Activated CD4-positive, CD25-positive, alpha-beta regulatory T cell (primary cell): Measurements from ENCODE around the gene TUG1.

Experiments
- DNase-seq, 4 experiments: peaks; one replicate each; lab custom pipeline; 2025; lab: John Stamatoyannopoulos, UW

Gene TUG1

DNA sequence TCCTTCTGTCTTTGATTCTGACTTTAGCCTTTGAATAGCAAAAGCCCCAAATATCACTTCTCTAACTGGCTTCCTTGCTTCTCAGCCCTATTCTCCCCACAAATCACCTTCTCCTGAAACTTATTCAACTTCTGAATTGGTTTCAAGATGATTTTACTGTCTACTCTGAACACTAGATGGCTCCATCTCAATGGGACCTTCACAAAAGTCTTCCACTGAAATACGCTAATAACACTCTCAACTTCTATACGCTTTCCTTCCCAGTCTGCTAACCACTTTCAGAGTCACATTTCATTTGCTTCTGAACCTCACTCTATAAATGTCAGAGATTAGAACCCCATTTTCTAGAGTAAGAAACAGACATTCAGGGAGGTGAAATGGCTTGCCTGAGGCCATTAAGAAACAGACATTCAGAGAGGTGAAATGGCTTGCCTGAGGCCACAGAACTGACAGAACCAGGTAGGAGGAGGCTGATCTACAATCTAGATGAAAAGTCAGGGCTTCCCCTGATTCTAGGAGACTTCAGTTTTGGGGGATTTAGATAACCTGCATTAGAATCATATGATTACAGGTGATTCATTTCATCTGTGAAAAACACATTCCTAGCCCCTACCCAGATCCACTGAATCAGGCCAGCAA, 21.1 kb upstream of the TUG1 start:
- no peak for DNase-seq

DNA sequence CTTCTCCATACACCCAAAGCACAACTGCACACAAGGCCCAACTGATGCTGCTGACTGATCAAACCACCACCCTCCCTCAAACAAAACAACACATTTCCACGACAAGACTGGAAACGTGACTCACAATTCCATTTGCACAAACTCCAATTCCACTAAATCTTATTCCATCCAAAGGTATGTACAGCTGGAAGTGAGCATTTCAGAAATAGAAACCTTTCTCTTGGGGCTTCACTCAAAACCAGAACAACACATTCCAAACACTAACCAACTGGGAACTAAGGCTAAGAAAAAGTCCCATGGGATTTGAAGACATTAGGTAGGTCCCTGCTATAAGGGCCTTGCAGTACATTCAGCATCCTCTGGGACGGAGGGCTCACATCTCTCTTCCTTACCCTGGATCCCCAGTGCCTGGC, 20.1 kb upstream of the TUG1 start:
- DNase-seq: no peak

DNA sequence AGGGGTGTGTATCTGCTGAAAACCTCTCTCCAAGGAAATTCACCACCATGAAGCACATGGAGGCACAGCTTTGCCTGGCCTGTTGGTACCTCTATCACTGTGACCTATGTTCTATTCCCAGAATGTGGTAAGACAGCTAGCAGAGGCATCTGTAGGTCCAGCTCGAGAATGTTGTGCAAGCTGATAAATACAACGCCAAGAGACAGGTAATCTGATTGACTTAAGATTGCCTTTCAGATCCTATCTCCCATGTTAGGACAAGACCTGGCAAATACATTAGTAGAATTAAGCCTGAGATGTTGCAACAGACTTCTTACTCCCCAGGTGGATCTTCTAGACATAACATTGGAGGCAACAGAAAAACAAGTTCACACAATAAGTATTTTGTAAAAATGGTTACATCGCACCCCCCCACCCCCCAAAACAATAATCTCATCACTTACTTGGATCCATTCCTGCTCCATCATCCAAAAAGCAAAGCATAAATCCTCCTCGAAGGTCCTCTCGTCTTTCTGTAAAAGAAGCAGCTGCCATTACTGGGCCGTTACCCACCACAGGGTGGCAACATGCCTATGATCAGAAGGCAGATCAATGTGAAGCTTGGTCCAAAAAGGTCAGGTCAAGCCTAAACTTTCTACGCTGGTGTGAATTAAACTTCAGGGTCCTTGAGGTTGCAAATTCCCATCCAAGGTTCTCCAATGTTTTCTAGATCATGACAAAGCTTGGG, 19.0 kb upstream of the TUG1 start:
- no peak for DNase-seq

DNA sequence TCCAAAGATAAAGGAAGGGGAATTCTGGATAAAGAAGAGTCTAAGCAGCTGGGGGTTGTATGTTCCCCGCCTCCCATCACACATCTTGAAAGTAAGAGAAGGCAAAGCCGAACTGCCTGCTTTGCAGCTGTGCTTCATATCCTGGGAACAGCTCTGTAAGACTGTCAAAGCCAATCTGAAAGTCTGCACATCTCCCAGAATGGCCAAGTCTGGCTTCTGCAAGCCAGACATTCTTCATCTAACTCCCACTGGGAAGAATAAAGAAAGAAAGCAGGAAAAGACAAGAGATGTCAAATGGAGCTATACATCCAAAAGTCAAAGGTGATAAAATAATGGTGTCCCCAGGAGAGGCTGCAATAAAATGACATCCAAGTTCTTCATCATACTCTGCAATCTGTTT, 15.9 kb upstream of the TUG1 start:
- no peak for DNase-seq

DNA sequence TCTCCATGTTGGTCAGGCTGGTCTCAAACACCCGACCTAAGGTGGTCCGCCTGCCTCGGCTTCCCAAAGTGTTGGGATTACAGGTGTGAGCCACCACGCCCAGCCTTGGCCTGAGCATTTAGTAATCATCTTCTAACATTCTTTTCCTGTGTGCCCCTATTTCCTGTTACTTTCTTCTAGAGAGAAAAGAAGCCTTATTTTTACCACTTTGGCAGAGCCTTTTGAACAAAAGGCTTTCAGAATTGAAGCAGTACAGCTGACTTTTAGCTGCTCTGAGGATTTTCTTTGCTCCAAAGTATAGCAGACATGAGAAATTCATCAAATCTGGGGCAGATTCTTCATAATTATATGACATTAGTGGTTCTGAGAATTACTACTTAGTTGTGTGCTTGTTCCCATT, 13.9 kb upstream of the TUG1 start:
- no peak for DNase-seq

DNA sequence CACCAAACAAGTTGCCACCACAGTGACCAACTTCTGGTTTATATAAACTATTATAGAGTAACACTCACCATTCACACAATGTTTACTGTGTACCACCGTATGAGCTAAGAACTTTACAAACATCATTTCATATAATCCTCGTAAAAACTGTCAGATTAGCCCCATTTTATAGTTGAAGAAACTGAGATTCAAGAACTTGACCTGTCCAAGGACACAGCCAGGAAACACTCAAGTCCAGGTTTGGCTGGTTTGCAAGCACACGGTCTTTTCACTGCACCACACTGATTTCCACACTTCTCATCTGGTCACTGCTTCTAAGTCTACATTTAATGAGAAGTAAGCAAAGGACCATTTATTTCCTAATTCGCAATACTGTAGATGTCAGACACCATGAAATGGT, 4.2 kb upstream of the TUG1 start:
- no peak for DNase-seq

DNA sequence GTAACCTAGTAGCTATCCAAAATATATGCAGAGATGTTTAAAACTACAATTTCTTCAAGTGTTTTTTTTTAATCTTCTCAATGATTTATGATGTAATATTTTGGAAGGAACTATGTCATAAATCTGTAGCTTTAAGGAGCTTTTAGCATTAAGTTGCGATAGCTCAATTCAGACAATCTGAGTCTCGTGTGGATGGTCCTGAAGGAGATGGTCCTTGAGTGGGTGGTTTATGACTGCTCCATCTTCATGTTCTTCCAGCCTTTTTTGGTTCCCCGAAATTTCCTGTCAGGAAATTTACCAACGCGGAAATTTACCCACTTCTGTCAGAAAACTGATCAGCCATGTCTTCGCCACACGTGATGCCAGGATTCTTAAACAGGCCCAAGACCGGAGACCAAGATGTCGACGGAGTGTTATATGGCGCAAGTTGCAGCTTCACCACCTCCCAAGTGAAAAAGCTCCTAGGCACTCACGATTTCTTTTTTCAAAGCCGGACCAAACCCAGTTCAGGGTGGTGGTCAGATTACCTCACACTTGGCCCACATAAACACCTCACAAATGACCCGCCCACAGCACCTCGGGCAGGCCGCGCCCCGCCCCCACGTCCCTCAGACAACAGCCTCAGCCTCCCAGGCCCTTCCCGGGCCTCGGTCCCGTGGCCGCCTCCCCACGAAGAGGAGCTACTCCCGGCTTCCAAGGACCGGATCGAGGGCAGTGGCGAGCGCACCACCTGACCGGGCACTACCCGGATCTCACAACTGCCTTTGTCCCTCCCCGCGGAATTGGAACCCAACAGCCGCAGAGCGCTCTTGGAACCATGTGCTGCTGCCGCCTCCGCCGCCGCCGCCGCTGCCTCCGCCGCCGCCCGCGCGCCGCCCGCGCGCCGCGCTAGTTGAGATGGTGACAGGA, 796 bp upstream of the TUG1 start, which contains the start of gene MORC2:
Gene MORC2, minus strand, starts transcription at position 760 of the 909 bp plus-strand sequence. CDS start 885 bp downstream, outside the sequence.
- no peak for DNase-seq

DNA sequence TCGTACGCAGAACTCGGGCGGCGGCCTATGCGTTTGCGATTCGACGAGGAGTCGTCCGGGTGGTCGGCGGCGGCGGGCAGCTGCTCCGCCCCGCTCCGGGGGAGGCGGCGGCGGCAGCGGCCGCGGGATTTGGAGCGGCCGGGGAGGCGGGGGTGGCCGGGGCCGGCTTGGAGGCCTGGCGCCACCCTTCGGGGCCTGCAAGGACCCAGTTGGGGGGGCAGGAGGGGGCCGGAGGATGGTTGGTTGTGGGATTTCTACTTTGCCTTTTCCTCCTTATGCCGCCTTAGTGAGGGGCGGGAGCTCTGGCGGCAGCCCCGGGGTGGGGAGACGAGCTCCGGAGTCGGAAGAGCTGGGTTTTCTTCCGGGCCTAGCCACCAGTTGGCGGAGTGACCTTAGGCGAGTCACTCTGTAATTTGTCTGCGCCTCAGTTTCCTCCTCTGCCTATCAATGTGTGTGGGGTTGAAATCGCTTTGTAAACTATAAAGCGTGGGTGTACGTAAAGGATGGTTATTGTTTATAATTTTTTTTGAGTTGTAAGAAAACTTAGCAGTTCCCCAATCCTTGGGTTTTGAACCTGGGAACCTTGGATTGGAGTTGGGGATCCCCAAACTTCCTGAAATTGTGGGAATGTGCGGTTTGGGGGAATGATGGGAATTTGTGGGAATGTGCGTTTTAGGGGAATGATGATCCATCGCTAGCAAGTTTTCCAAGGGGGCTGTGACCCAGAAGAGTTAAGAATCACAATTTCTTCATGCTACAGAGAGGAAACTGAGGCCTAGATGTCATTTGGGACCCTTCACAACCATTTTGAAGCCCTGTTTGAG, 679 bp downstream of the TUG1 start:
- peak in 2 of 4 experiments; percentile 31 to 34 for DNase-seq

DNA sequence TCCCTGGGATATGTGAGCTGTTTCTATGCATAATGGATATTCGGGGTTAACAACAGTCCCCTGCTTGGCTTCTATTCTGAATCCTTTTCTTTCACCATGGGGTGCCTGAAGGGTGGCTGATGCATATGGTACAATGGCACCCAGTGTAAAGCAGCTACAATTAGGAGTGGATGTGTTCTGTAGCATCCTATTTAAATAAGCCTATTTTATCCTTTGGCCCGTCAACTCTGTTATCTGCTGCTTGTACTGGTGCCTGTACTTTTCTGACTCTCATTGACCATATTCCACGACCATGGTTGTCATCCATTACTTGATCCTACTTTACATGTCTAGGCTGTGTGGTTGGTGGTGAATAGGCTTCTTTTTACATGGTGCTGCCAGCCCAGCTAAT, 1.3 kb downstream of the TUG1 start:
- no peak for DNase-seq

DNA sequence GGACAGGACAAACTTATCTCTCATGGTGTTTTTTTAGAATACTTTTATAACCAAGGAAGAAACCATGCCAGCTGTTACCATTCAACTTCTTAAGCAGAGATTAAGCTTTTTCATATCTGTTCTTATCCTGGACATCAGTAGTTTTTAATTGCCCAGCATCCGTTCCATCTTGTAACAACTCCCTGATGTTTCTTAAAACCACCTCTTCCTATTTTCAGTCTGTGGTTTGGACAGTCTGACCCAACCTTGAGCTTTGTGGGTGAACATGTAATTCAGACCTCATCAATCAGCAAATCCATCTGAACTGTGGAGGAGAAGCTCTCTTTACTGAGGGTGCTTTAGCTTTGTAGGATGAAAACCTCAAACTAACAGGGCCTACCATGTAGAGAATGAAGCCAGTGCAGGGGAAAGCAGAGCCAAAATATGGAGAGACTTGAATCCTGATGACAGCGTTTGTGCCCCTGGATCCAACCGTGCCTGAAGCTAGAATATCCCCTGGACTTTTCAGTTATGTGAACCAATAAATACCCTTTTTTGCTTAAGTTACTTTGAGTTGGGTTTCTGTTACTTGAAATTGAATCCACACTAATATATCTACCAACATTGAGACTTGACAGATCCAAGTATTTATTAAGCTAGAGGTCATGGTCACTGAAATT, 9.4 kb downstream of the TUG1 start:
- DNase-seq: no peak

DNA sequence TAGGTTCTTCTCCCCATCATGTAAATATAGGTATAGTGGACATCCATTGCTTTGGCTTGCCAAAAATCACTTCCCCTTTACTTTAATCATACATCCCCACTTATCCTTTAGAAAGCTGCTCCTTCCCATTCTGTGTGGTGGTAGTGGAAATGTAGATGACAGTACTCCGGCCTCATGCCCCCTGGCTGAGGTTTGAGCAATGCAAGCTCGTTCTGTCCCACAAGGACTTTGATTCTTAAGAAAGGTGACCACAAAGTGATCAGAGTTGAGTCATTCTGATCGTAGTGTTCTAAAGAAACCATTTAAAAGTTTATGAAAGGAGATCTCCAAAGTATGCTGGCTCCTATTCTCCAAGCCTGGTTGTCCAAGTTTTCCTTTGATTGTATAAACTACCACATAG, 10.9 kb downstream of the TUG1 start:
- DNase-seq: no peak

DNA sequence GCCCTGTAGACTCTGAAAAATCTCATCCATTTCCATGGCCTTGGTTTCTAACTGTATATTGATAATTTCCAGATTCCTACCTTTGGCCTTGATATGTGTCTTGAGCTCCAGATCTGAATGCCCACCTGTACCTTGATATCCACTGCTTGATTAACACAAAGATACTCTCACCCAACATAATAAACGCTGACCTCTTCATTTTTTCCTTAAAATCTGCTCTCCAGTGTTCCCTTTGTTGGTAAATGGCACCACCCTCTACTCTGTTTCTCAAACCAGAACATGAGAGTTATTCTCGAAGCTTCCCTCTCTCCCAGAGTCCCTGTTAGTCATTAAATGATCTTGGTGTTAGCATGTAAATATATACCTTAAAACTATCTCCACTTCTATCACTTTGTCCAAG, 13.4 kb downstream of the TUG1 start:
- no peak for DNase-seq

DNA sequence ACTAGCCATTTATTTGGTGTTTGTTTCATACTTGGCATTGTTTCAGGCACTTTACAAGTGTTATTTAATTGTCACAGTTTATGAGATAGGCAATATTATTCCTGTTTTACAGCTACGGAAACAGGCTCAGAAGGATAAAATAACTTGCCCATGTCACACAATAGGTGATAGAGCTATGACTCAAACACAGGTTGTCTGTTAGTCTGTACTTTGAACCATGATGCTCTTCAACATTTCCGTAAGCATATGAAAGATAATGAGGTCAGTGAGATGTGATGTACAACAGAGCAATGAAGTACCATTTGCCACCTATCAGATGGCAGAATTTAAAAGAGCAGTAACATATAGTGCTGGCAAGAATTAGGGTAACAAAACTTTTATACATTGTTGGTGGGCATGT, 15.3 kb downstream of the TUG1 start:
- DNase-seq: no peak

DNA sequence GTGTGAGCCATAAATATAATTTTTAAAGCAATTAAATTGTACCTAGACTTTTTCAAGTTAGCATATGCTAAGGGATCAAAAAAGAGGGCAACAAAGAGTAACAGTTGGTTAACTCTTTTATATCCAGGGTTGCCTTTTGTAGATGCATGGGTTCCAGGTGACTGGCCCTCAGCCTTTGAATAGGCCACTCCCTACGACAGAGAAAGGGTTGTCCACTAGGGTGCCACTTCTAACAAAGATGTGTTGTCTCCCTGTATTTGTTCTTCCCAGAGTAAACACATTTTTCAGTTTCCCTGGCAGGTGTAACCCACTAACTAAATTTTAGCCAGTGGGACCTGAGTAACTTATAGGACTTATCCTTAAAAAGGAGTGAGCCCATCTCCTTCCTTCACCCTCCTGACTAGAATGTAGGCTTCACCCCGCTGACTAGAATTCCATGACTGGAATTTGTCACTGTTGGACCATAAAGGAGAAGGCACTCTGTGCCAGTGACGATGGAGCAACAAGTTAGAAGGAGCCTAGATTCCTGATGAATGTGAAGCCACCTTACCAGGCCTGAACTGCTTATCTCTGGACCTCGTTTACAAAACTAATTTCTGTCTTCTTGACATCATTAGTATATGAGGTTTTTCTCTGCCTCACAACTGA, 16.6 kb downstream of the TUG1 start:
- DNase-seq: no peak

DNA sequence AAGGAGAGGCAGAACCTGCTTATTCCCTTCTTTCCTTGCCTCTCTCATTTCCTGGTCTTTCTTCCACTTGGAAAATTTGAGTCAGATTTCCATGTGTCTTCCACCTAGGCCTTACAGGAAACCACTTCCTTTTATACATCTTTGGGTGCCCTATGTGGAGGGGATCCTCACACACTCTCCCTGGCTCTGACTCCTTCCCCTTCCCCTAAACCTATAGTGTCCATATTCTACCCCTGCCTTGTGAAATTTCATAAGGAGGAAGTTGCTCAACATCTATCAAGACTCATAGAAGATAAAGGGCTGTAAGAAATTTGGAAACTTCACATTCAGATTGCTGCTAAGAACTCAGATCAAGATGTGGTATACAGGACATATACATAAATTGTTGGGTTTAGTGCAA, 20.4 kb downstream of the TUG1 start:
- no peak for DNase-seq

DNA sequence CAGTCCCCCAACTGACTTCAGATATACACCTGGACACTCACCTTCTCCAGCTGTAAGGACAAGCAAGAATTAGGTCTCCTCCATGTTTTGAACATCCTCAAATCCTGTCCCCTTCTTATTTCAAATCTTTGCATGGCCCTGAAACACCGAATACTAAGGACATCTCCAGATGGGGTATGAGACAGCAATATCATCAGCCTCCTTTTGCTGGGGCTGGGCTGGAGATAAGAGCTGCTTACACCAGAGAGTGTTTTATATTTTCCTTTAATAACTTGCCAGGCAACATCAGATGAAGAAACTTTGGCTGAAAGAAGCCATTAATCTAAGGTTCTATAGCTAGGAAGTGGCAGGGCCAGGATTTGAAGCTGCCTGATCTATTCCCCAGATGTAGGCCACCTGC, 21.6 kb downstream of the TUG1 start:
- no peak for DNase-seq

DNA sequence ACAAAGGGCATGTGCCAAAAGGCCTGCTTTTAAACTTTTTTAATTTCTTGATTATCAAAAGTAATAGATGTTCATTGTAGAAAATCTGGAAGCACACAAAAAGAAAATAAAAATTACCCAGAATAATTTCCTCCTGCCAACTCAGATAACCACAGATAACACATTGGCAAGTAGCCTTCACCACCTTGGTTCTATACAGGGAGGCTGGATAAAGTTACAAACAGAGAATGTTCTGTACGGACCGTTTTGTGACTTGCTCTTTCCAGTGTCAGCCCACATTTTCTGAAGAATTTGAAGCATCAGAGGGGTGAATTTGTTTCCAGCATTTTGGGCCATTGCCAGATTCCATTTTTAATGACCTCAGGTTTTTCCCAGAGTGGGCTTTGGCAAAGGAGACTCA, 23.5 kb downstream of the TUG1 start:
- DNase-seq: no peak

DNA sequence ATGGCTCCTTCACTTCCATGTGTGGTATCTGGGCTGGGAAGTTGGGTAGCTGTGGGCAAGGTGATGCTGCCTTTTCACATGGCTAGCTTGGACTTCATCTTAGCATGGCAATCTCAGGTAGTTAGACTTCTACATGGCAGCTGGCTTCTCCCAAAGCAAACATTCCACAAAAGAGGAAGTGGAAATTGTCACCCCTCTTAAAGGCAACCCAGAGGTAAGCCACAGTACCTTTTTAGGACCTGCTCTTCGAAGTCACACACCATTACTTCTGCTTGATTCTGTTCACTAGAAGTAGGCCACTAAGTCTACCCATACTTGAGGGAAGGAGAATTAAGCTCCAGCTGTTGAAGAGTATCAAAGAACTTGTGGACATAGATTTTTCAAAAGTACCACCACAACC, 25.9 kb downstream of the TUG1 start:
- DNase-seq: no peak

DNA sequence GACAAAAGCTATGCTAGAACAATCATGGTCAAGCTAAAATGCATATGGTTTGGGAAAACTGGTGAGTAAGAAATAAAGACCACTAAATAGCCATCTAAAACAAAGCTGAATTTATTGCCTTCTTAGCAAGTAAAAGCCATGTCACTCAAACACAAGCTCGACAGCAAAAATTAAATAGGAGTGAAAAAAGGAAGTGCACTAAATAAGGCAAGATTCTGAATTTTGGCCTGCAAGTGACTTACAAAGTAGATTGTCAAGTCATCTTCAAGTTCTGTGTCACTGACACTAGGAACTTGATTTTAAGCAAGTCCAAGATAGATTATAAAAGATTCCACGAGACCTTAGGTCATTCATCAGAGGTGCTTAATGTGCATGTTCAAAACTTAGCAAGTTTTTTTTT, 27.4 kb downstream of the TUG1 start:
- no peak for DNase-seq

DNA sequence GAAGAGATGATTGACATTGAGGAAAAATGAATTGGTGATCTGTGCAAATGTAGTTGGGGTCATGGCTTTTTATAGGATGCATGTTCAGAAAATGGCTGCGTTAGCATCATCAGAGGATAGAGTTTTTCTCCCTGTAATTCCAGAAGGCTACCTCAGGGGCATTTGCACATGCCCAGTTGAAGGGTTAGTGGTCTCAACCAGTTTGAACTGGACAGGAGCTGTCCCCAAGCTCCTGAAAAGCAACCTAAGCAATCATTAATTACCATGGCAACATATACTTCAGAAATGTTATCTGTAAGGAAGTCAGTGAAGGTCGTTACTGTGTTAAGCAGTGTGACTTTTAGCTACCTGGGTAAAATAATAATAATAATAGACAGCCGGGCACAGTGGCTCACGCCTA, 29.3 kb downstream of the TUG1 start:
- DNase-seq: no peak
